Peyer's patch (tissue), 4 donors: ENCODE results near the gene SEMA4C.

ENCODE experiments used
- CTCF ChIP-seq, 6 experiments: fragments of 450-650 bp in 4 of 6; fragments of 200-600 bp in 2 of 6; sonication (generic) in 1 of 6; IDR thresholded peaks; one replicate each; pipeline ENCODE4 v1.5.1; 2017 to 2019; ENCODE audit warnings: antibody characterized with exemption in 6 of 6, mild to moderate bottlenecking in 3 of 6, moderate library complexity in 1 of 6
- POLR2A ChIP-seq, 2 donors: fragments of 450-650 bp; IDR thresholded peaks; one replicate each; pipeline ENCODE4 v1.5.1; 2017; ENCODE audit warnings: antibody characterized with exemption in 2 of 2, mild to moderate bottlenecking in 2 of 2, moderate library complexity in 2 of 2

GRCh38 chr2:96826546-96827278 is 43.2 kb downstream of the SEMA4C start:
- TF ChIP-seq CTCF (IDR thresholded peaks at IDR 0.05) (no peak), POLR2A (IDR thresholded peaks at IDR 0.05) (no peak)
